ENCODE data around the gene DLK1.

Gene DLK1

GRCh38 chr14:100728962-100729361 is 2.3 kb downstream of the DLK1 start:
- DNase-seq (ENCODE audit: low spot score) = no peak
- TF ChIP-seq CTCF (IDR thresholded peaks at IDR 0.05; ENCODE audit: extremely low read depth, missing control alignments) = no peak

GRCh38 chr14:100729982-100730381 is 3.3 kb downstream of the DLK1 start:
- TF ChIP-seq CTCF (IDR thresholded peaks at IDR 0.05; ENCODE audit: extremely low read depth, missing control alignments) = no peak
- DNase-seq (ENCODE audit: low spot score) = no peak

- no peak for DNase-seq (ENCODE audit: low spot score)
- TF ChIP-seq CTCF (IDR thresholded peaks at IDR 0.05; ENCODE audit: extremely low read depth, missing control alignments) = no peak
Measured at GRCh38 chr14:100730581-100730980, 3.9 kb downstream of the DLK1 start.

GRCh38 chr14:100731011-100731670 is 4.4 kb downstream of the DLK1 start:
- TF ChIP-seq CTCF (IDR thresholded peaks at IDR 0.05; ENCODE audit: extremely low read depth, missing control alignments) = no peak
- DNase-seq (ENCODE audit: low spot score) = no peak

GRCh38 chr14:100731846-100732765 is 5.4 kb downstream of the DLK1 start:
- DNase-seq (ENCODE audit: low spot score) = no peak
- TF ChIP-seq CTCF (IDR thresholded peaks at IDR 0.05; ENCODE audit: extremely low read depth, missing control alignments) = no peak

- TF ChIP-seq CTCF (IDR thresholded peaks at IDR 0.05; ENCODE audit: extremely low read depth, missing control alignments) = no peak
- no peak for DNase-seq (ENCODE audit: low spot score)
Measured at GRCh38 chr14:100732766-100733100, 6.0 kb downstream of the DLK1 start.

GRCh38 chr14:100733152-100733850 is 6.6 kb downstream of the DLK1 start:
- no peak for TF ChIP-seq CTCF (IDR thresholded peaks at IDR 0.05; ENCODE audit: extremely low read depth, missing control alignments)
- no peak for DNase-seq (ENCODE audit: low spot score)

Measured in GM20000 (cell line).